A549 (cell line): Measurements from ENCODE around the gene PBX4. TPM values are rescaled to one million over a fixed set of nuclear protein-coding genes. Genes with fewer than 3 reads are reported as not detected.

Experiments used
- ATAC-seq, 2 experiments: fragments of 200-7000 bp in 1 of 2; fragments of >200 bp in 1 of 2; cut with Nextera tagmentation in 1 of 2; cut with Tn5 transposase in 1 of 2; 3 replicates each; pipeline versions ENCODE4 v1.8.0 to v1.9.1; 2018 to 2020; ENCODE audit warnings: mild to moderate bottlenecking in 1 of 2, moderate library complexity in 1 of 2
- CTCF ChIA-PET: fragments of 300-600 bp; sonication (Branson Sonifier 250); formaldehyde crosslinking; extraction: SDS; loops from one replicate; lab custom pipeline; 2021; ENCODE audit warnings: antibody characterized with exemption, inconsistent platforms; lab: Yijun Ruan, JAX
- POLR2A ChIA-PET: fragments of 350-600 bp; formaldehyde crosslinking; extraction: SDS; loops from one replicate; lab custom pipeline; 2021; ENCODE audit warnings: antibody characterized with exemption, inconsistent platforms; lab: Yijun Ruan, JAX
- DNase-seq, 2 experiments: peaks; one replicate each; pipeline versions ENCODE4 v3.0.0 to v3.0.0-alpha.2; 2011 to 2016; ENCODE audit warnings: low read depth in 1 of 2, low spot score in 1 of 2
- FAIRE-seq: peaks from 2 replicates; lab custom pipeline; 2011; peaks lifted over from hg19 to GRCh38; lab: Jason Lieb, UNC
- H3K27ac ChIP-seq, 2 experiments: fragments of >200 bp; sonication (Bioruptor Twin); formaldehyde crosslinking; 3 replicates each; pipeline ENCODE4 v1.5.1; 2016 to 2017
- H3K4me1 ChIP-seq: fragments of >200 bp; sonication (Bioruptor Twin); formaldehyde crosslinking; 3 replicates; pipeline ENCODE4 v1.6.1; 2016
- H3K4me2 ChIP-seq: fragments of >200 bp; sonication (Bioruptor Twin); formaldehyde crosslinking; 3 replicates; pipeline ENCODE4 v1.6.1; 2016
- H3K4me3 ChIP-seq: fragments of >200 bp; sonication (Bioruptor Twin); formaldehyde crosslinking; 3 replicates; pipeline ENCODE4 v1.5.1; 2016
- H3K9me3 ChIP-seq: fragments of >200 bp; sonication (Bioruptor Twin); formaldehyde crosslinking; 3 replicates; pipeline ENCODE4 v1.6.1; 2016
- CBX8 ChIP-seq: fragments of 200-600 bp; sonication (generic); IDR thresholded peaks from 2 replicates; pipeline ENCODE4 v1.6.1; 2016
- CHD2 ChIP-seq: fragments of 150-350 bp; IDR thresholded peaks from 2 replicates; pipeline ENCODE4 v1.6.1; 2014; ENCODE audit warnings: low read length; ENCODE audit not compliant: partially characterized antibody
- EHMT2 ChIP-seq: fragments of 200-600 bp; sonication (generic); IDR thresholded peaks from 2 replicates; pipeline ENCODE4 v1.6.1; 2016; ENCODE audit warnings: antibody characterized with exemption, low read depth, mild to moderate bottlenecking, moderate library complexity
- EP300 ChIP-seq, 2 experiments: fragments of >200 bp; sonication (Bioruptor Twin); formaldehyde crosslinking; IDR thresholded peaks; 2 replicates in 1 of 2; 3 replicates in 1 of 2; pipeline ENCODE4 v1.6.1; 2016 to 2017
- ESRRA ChIP-seq: fragments of 150-350 bp; IDR thresholded peaks from 2 replicates; pipeline ENCODE4 v1.6.1; 2014; ENCODE audit warnings: mild to moderate bottlenecking, low read length, borderline replicate concordance
- FOXS1 ChIP-seq: fragments of 250-450 bp; sonication (Bioruptor Pico); IDR thresholded peaks from 2 replicates; pipeline ENCODE4 v1.5.0; 2020; ENCODE audit warnings: mild to moderate bottlenecking, moderate library complexity
- KDM5A ChIP-seq: fragments of 200-600 bp; sonication (generic); IDR thresholded peaks from 2 replicates; pipeline ENCODE4 v1.6.1; 2016; ENCODE audit warnings: antibody characterized with exemption, mild to moderate bottlenecking
- MAZ ChIP-seq: fragments of 150-350 bp; IDR thresholded peaks from 2 replicates; pipeline ENCODE4 v1.6.1; 2014; ENCODE audit warnings: antibody characterized with exemption, low read depth, low read length, borderline replicate concordance
- POLR2A ChIP-seq: IDR thresholded peaks from 2 replicates; pipeline ENCODE4 v1.6.1; 2012; ENCODE audit warnings: mild to moderate bottlenecking, low read length
- RAD21 ChIP-seq, 2 experiments: fragments of >200 bp in 1 of 2; sonication (Bioruptor Twin) in 1 of 2; formaldehyde crosslinking in 1 of 2; IDR thresholded peaks in 1 of 2; conservative IDR thresholded peaks in 1 of 2; 2 replicates in 1 of 2; 3 replicates in 1 of 2; pipeline ENCODE4 v1.6.1; 2012 to 2018; ENCODE audit warnings: inconsistent platforms in 1 of 2
- RNF2 ChIP-seq: fragments of 200-600 bp; sonication (generic); IDR thresholded peaks from 2 replicates; pipeline ENCODE4 v1.6.1; 2016; ENCODE audit warnings: low read depth, mild to moderate bottlenecking, antibody characterized with exemption, moderate library complexity, borderline replicate concordance
- ZNF302 ChIP-seq: fragments of 250-450 bp; sonication (Bioruptor Pico); IDR thresholded peaks from 2 replicates; pipeline ENCODE4 v1.9.0; 2021; ENCODE audit warnings: inconsistent platforms, mild to moderate bottlenecking, moderate library complexity
- WGBS: methylation state at CpG from one replicate; pipeline ENCODE4 v1.1.6; 2017; ENCODE audit errors: missing lambda C conversion rate; 5-methylcytosine and 5-hydroxymethylcytosine counted together
- polyA plus RNA-seq, 4 experiments: library from polyadenylated mRNA; depleted of rRNA in 3 of 4; stranded (reverse); fragments of >200 nt; fragmentation: RNase III in 1 of 4; extraction: RNeasy Plus Mini Kit Qiagen cat#74134 plus additional on column Dnase treatment in 1 of 4; gene quantifications; 2 replicates in 3 of 4; 3 replicates in 1 of 4; pipeline ENCODE4 v1.2.3, GENCODE V29; 2011 to 2017
- TF ChIP-seq, protein P1 (sequence below): fragments of >200 bp; sonication (Bioruptor Twin); formaldehyde crosslinking; IDR thresholded peaks from 3 replicates; pipeline ENCODE4 v1.6.1; 2016
- TF ChIP-seq, protein P2 (sequence below): fragments of >200 bp; sonication (Bioruptor Twin); formaldehyde crosslinking; IDR thresholded peaks from 3 replicates; pipeline ENCODE4 v1.5.1; 2016
- TF ChIP-seq, protein P3 (sequence below): fragments of 250-450 bp; sonication (Bioruptor Pico); IDR thresholded peaks from 2 replicates; pipeline ENCODE4 v1.5.0; 2021; ENCODE audit warnings: mild to moderate bottlenecking, moderate library complexity, borderline replicate concordance
- TF ChIP-seq, protein P4 (sequence below): fragments of 200-600 bp; sonication (generic); IDR thresholded peaks from 2 replicates; pipeline ENCODE4 v1.6.1; 2016; ENCODE audit warnings: antibody characterized with exemption, mild to moderate bottlenecking, moderate library complexity
- TF ChIP-seq, protein P5 (sequence below): fragments of 250-450 bp; sonication (Bioruptor Pico); IDR thresholded peaks from 2 replicates; pipeline ENCODE4 v1.5.0; 2020; ENCODE audit warnings: low read depth, mild to moderate bottlenecking, moderate library complexity

The PBX4 gene
- polyA plus RNA-seq, 2 of the 4 experiments (the other 2 are of a cell fraction), result 0.70 to 0.90 TPM

DNA sequence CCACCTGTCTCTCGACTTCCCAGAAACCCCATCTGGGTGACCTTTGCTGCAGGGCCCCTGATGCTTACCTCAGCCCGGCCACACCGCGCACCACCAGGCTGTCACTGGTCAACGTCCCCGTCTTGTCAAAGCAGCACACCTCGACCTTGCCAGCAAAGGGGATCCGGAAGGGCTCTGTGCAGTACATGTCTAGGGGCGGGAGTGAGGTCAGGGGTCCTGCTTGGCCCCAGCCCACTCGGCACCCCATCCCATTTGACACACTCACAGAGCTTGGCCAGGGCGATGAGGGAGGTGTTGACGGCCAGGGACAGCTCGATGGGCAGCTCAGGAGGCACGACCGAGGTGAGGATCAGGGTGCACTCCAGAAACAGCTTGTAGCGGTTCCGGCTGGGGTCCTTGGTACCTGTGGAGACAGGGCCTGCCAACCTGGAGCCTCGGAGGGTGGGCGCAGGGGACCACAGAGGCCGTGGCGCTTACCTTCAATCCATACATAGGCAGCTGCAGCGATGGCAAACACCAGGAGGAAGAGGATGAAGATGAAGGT lies 36.6 kb upstream of the PBX4 start (continued):
- TF ChIP-seq, protein P1, sequence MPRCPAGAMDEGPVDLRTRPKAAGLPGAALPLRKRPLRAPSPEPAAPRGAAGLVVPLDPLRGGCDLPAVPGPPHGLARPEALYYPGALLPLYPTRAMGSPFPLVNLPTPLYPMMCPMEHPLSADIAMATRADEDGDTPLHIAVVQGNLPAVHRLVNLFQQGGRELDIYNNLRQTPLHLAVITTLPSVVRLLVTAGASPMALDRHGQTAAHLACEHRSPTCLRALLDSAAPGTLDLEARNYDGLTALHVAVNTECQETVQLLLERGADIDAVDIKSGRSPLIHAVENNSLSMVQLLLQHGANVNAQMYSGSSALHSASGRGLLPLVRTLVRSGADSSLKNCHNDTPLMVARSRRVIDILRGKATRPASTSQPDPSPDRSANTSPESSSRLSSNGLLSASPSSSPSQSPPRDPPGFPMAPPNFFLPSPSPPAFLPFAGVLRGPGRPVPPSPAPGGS, result no peak
- TF ChIP-seq FOXS1 (no peak), CHD2 (no peak), EP300 (IDR thresholded peaks at IDR 0.05) (no peak), ESRRA (no peak)
- TF ChIP-seq, protein P2, sequence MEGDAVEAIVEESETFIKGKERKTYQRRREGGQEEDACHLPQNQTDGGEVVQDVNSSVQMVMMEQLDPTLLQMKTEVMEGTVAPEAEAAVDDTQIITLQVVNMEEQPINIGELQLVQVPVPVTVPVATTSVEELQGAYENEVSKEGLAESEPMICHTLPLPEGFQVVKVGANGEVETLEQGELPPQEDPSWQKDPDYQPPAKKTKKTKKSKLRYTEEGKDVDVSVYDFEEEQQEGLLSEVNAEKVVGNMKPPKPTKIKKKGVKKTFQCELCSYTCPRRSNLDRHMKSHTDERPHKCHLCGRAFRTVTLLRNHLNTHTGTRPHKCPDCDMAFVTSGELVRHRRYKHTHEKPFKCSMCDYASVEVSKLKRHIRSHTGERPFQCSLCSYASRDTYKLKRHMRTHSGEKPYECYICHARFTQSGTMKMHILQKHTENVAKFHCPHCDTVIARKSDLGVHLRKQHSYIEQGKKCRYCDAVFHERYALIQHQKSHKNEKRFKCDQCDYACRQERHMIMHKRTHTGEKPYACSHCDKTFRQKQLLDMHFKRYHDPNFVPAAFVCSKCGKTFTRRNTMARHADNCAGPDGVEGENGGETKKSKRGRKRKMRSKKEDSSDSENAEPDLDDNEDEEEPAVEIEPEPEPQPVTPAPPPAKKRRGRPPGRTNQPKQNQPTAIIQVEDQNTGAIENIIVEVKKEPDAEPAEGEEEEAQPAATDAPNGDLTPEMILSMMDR, result no peak

DNA sequence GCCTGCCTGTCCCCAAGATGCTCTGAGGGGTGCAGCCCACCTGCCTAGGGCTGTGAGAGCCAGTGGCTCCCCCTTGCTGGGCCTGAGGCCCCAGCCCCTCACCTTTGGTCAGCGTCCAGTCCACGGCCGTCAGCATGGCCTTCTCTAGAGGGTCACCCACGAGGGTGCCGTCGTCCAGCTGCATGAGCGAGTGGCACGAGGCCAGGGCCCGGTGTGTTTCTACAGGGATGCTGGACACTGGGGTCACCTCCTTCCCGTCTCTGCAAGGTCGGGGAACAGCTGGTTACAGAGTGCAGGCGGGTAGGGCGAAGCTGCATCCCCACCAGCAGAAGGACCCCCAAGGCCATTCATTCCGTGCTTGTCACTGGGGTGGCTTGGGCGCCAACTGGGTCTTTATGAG lies 36.0 kb upstream of the PBX4 start:
- POLR2A ChIA-PET, result no interaction called here
- no peaks in the 10 kb centered on the region for H3K4me1 ChIP-seq
- TF ChIP-seq, protein P3, sequence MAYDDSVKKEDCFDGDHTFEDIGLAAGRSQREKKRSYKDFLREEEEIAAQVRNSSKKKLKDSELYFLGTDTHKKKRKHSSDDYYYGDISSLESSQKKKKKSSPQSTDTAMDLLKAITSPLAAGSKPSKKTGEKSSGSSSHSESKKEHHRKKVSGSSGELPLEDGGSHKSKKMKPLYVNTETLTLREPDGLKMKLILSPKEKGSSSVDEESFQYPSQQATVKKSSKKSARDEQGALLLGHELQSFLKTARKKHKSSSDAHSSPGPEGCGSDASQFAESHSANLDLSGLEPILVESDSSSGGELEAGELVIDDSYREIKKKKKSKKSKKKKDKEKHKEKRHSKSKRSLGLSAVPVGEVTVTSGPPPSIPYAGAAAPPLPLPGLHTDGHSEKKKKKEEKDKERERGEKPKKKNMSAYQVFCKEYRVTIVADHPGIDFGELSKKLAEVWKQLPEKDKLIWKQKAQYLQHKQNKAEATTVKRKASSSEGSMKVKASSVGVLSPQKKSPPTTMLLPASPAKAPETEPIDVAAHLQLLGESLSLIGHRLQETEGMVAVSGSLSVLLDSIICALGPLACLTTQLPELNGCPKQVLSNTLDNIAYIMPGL (CRISPR knock-in tag), result no peak
- no peak for TF ChIP-seq MAZ
- TF ChIP-seq RNF2, result no peak
- no peak for TF ChIP-seq ESRRA
- no peak for TF ChIP-seq CBX8
- TF ChIP-seq EP300 (IDR thresholded peaks at IDR 0.05), result no peak
- TF ChIP-seq, protein P1, result no peak
- TF ChIP-seq, all 56 proteins: peak for 0
- CTCF ChIA-PET, result interaction anchor here (1.6 to 4.7 kb wide), 2 partner anchors 10 to 122 kb away, joined by 8 to 28 read pairs; partner anchors contain the start of gene GMIP
- FAIRE-seq, result no peak
- ATAC-seq, result no peak
- no peak overlapping the region for H3K27ac ChIP-seq
- H3K9me3 ChIP-seq, result no peaks in the 10 kb centered on the region
- WGBS, result no CpG with 5 or more reads among the region's 15 CpGs
- H3K4me3 ChIP-seq, result no peak overlapping the region
- H3K4me2 ChIP-seq, result no peak overlapping the region
- DNase-seq, result no peak

DNA sequence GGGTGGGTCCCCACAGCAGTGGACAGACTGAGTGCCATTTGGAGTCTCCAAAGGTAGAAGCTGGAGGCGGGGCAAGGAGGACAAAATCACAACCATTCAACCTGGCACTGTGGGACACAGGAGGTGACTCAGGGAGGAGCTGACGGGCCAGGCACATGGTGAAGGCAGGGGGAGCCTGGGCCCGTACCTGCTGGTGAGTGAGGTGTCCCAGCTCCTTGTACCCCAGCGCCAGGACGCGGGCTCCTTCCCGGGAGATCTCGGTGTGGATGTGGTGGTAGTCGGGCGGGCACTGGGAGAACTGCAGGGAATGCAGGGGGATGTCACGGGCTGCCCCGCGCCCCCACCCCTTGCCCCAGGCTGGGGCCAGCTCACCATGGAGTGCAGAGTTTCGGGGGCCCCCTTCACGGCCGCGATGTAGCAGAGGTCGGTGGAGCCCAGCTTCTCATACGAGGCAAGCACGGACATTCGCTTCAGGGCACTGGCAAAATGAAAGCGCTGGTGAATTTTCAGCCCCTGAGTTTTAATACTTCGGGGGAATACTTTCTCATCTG lies 35.2 kb upstream of the PBX4 start:
- Histone ChIP-seq H3K4me1 (no peaks in the 10 kb centered on the region), H3K27ac (no peak overlapping the region), H3K4me2 (no peak overlapping the region), H3K9me3 (no peaks in the 10 kb centered on the region), H3K4me3 (no peak overlapping the region)
- FAIRE-seq (no peak), ATAC-seq (no peak), DNase-seq (no peak)
- WGBS, result 89% methylated on average over 17 of the region's 23 CpGs
- POLR2A ChIA-PET, result no interaction called here
- CTCF ChIA-PET, result interaction anchor here (1.1 to 4.7 kb wide), 3 partner anchors 8 to 121 kb away, joined by 3 to 28 read pairs (median 8); partner anchors contain the start of gene GMIP
- TF ChIP-seq, protein P4, sequence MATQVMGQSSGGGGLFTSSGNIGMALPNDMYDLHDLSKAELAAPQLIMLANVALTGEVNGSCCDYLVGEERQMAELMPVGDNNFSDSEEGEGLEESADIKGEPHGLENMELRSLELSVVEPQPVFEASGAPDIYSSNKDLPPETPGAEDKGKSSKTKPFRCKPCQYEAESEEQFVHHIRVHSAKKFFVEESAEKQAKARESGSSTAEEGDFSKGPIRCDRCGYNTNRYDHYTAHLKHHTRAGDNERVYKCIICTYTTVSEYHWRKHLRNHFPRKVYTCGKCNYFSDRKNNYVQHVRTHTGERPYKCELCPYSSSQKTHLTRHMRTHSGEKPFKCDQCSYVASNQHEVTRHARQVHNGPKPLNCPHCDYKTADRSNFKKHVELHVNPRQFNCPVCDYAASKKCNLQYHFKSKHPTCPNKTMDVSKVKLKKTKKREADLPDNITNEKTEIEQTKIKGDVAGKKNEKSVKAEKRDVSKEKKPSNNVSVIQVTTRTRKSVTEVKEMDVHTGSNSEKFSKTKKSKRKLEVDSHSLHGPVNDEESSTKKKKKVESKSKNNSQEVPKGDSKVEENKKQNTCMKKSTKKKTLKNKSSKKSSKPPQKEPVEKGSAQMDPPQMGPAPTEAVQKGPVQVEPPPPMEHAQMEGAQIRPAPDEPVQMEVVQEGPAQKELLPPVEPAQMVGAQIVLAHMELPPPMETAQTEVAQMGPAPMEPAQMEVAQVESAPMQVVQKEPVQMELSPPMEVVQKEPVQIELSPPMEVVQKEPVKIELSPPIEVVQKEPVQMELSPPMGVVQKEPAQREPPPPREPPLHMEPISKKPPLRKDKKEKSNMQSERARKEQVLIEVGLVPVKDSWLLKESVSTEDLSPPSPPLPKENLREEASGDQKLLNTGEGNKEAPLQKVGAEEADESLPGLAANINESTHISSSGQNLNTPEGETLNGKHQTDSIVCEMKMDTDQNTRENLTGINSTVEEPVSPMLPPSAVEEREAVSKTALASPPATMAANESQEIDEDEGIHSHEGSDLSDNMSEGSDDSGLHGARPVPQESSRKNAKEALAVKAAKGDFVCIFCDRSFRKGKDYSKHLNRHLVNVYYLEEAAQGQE, result no peak
- no peak for TF ChIP-seq FOXS1
- no peak for TF ChIP-seq RAD21 (conservative IDR thresholded peaks at IDR 0.05 in 1 of 2, IDR thresholded peaks at IDR 0.05 in 1 of 2)
- TF ChIP-seq EHMT2, result no peak
- TF ChIP-seq KDM5A, result no peak
- TF ChIP-seq, protein P5, sequence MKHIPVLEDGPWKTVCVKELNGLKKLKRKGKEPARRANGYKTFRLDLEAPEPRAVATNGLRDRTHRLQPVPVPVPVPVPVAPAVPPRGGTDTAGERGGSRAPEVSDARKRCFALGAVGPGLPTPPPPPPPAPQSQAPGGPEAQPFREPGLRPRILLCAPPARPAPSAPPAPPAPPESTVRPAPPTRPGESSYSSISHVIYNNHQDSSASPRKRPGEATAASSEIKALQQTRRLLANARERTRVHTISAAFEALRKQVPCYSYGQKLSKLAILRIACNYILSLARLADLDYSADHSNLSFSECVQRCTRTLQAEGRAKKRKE (CRISPR knock-in tag), result no peak
- no peak for TF ChIP-seq ZNF302 (CRISPR knock-in tag)
- TF ChIP-seq MAZ, result no peak
- TF ChIP-seq, protein P2, result no peak
- no peak for TF ChIP-seq POLR2A
